ENCODE results near the gene ANKRD18A.
A peak's percentile ranks its signal among the peaks of the same experiment; 100 is the strongest.

The ANKRD18A gene

DNA sequence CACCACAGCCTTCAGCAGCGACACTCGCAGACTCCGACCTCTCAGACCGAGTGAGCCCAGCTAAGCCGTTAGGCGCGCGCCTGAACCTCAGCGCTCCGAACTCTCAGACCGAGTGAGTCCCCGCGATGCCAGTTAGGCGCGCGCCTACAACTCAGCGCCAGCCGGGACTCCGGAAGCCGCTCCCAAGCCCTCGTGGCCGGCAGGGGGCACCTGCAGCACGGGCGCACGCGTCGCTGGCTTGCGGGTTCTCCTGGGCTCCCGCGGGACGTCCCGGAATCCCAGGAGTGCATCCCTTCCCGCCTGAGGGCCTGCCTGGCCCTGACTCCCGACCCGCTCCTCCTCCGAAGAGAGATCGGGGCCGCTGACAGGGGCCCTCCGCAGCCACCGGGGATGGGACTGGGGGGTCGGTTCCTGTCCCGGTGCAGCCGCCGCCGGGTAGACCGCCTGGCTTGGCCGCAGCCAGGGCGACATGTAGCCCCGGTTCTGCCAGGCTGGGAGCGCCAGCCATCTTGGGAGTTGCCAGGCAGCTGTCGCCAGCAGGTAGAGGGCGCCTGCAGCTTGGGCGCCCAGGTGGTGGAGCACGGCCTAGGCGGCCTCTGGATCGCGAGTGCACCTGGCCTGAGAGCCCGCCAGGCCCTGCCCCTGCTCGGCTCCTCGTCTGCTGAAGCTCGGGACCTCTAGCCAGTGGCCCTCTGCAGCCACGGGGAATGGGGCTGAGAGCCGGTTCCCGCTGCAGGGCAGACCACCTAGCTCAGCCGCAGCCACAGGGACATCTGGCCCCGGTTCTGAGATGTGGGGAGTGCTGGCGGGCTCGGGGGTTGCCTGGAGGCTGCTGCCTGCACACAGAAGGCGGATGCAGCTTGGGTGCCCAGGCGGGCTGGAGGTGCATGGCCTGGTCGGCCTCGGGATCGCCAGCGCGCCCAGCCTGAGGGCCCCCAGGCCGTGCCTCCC lies at the start of gene ANKRD18A:
TSS of gene ANKRD18A (minus strand) at position 114 of the 951 bp plus-strand sequence. CDS start 311 bp downstream, outside the sequence.
- DNase-seq: peak; percentile 74 to 83 (median 75)

DNA sequence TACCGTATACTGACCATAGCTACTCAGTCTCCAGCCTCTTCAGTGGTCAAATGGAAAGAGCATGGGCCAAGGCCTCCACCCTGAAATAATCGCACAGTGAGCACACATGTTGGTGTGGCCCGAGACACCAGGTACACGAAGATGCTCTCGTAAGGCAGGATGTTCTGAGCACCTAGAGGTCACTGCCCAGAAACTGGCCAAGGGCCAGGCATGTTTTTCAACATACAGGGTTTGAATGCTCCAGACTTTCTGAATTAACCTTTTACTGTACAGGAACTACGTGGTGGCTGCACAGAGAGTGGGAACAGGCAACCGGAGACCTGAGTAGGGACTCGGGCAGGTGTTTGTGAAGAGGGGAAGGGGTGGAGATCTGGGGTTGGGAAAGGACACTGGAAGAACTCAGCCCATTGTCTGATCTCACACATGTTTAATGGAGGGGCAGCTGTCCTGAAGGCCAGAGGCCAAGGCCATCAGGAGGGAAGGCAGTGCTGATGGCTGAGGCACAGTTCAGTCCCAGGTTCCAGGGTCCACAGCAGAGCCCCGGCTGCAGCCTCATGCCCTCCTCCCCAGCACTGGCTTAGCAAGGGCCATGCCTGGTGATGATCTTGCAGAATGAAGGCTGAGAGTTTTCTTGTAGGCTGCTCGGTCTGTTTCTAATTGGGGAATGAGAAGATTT lies 48.5 kb upstream of the ANKRD18A start:
- DNase-seq: no peak

DNA sequence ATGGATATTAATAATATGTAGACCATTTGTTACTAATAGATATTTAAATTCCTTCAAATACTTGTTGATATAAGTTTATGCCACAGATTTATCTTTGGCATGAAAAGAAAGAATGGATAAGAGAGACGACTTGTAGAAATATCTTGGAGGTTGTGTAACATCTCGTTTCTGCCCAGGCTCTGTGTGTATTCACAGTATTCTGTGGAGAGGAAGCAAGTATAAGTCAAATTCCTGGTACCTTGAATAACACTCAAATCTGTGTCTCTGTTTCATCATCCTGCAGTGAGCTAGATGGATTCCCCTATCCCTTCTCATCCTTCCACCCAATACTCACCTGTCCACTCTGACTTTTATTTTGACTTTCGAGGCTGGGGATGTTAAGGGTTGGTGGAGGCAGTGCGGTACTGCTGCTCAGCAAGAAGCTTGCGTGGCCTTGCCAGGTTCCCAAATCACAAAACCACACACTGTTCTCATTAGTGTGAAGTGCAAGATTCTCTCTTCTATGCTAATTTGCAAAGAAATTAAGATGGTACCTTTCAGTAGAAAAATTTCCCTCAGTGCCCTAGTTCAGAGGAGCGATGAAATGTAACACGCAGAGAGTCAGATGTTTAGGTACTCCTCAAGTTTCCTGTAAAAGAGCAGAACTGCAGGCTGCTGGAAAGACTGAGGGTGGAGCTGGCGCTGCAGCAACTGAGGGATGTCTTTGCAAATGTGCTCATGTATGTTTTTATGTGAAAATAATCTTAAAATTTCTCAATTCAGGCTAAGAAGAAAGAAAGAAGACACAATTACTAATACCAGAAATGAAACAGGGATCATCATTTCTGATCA lies 42.6 kb upstream of the ANKRD18A start:
- no peak for DNase-seq

DNA sequence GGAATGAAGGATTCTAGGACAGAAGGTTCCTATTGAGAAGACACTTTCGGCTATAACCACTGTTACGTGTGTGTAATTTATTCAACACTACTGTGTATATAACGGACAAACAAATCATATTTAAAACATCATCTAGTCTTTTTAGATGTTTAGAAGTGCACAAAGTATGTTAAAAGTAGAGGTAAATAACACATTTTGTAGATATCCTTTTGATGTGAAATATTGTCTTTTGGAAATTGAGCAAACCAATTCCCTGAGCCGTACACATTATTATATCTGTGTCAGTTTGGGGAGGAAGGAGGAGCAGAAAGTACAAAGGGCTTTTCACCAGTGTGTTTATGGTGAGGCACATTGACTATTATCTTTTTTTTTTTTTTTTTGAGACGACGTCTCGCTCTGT lies 39.1 kb upstream of the ANKRD18A start:
- DNase-seq: no peak

DNA sequence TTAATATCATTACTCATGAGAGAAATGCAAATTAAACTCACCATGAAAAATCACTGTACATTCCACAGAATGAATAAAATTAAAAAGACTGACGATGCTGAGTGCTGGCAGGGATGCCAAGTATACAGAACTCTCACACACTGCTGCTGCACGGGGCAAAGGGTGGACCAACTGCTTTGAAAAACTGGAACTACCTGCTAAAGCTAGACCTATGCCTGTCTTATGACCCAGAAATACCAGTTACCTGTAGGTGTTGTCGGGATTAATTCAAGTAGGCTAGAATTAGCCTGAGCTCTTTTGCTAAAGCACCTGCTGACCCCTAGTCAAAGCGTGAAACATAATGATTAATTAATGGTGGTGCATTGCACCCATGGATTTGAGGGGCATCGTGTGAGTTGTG lies 36.5 kb upstream of the ANKRD18A start:
- no peak for DNase-seq

DNA sequence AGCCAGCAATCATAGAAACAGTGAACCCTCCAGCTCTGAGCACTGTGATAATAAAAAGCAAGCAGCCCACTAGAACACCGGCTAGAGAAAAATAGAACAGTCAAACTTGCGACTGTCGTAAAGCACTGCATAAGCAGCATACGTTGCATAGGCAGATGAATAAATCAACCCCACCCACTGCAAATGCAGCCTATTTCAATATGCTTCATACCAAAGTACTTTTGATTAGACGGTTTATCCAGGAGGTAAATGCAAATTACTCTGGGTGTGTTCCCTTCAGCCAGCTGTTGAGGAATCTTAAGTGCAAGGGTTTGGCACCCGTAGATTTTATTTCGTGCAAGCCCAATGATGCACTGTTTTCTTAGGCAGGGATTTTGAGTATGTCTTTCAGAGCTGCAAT lies 32.1 kb upstream of the ANKRD18A start:
- no peak for DNase-seq

DNA sequence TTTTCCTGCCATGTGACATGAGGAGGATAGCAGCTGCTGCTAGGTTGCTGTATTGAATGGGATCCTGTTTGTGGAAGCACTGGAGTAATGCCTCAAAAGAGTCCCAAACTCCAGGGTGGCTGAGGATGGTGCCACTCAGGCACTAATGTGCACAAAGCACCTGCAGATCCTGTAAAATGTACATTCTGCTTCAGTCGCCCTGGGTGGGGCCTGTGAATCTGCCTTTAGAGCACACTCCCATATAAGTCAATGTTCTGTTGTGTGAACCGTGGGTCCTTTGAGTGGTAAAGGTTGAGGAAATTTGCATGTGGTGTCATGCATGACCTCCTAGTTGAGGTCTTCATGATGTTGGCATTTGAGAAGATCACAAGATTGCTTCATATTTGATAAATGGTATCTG lies 31.6 kb upstream of the ANKRD18A start:
- DNase-seq: no peak

DNA sequence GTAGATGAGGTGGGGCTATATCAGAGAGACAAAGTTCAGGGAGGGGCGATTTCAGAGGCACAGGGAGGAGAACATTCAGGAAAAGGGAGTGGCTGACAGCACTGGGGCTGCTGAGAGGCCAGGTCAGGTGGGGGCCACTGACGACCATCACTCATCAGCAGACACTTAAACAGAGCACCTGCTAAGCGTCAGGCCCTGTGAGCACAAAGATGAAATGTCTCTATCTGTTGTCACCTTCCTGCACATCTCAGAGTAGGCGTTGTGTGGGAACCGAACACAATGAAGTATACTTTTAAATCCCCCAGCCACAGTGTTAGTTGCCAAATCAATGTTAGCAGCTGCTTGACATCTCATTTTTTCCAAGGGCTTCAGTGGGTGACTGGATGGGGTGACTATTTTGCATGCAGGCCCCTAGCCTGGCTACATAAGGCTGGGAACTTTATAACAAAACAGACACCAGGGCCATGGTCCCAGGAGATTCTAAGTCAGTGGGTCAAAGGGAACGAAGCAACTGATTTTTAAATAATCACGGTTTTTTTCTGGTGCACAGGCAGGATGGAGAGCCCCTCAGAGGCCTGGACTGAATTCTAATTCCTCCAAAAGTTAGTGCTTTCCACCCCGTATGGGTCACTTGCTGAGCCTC lies 31.1 kb upstream of the ANKRD18A start:
- DNase-seq: no peak

DNA sequence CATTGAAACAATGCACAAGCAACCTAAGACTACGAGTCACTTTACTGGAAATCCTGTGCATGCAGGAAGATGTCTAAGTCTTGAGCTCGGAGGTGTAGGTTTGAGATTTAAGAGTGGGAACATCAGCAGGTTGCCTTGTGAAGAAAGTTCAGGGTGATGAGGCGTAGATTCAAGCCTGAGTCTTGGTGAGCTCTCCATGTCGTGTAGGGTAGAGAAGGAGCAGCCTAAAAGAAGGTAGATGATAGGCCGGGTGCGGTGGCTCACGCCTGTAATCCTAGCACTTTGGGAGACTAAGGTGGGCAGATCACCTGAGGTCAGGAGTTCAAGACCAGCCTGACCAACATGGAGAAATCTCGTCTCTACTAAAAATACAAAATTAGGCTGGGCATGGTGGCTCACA lies 30.2 kb upstream of the ANKRD18A start:
- DNase-seq: no peak

DNA sequence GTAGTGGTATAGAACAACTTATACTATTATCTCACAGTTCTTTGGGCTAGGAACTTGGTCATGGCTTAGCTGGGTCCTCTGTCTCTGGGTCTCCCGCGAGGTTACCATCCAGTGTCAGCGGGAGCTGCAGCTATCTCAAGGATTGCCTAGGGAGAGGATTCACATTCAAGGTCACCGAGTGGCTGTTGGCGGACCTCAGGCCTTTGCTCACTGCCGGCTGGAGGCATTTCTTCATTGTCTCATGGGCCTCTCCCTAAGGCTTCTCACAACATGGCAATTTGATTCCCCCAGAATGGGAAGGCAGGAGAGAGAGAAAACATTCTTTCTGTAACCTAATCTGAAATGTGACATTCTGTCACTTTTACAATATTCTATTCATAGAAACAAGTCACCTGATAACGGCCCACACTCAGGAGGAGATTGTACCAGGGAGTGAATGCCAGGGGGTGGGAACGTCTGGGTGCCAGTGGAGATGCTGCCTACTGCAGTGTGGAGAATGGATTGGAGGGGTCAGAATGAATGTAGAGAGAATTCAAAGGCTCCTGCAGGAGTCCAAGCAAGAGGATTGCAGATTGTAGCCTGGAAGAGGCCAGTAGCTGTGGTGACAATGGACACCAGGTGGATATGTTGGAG lies 29.5 kb upstream of the ANKRD18A start:
- DNase-seq: no peak

DNA sequence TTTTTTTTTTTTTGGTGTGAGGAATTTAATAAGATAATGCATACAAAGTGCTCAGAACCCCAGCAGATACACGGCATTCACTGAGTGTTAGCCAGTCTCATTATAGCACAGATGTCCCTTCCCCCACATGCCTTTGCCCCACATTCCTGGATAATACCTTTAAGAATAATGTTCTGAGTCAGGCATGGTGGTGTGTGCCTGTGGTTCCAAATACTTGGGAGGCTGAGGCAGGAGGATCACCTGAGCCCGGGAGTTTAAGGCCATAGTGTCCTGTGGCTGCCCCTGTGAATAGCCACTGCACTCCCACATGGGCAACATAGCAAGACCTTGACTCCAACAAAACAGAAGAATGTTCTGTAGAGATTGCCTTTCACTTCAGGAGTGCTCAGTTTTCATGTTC lies 24.2 kb upstream of the ANKRD18A start:
- DNase-seq: no peak

DNA sequence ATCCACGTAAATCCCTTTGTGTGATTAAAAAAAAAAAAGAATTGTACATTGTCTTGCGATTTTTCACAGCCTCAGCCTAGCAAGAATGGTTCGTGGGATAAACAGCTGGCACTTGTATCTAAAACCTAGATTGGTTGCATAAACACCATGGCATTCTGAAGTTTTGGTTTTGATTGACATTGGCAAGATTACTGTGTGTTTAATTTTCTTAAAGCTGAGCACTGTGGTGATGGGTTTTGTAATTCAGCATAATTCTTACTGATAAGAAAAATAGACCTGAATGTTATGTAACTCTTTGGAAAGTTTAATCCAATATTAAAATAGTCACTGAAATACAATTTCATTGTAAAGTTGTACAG lies 23.4 kb upstream of the ANKRD18A start:
- DNase-seq: no peak

DNA sequence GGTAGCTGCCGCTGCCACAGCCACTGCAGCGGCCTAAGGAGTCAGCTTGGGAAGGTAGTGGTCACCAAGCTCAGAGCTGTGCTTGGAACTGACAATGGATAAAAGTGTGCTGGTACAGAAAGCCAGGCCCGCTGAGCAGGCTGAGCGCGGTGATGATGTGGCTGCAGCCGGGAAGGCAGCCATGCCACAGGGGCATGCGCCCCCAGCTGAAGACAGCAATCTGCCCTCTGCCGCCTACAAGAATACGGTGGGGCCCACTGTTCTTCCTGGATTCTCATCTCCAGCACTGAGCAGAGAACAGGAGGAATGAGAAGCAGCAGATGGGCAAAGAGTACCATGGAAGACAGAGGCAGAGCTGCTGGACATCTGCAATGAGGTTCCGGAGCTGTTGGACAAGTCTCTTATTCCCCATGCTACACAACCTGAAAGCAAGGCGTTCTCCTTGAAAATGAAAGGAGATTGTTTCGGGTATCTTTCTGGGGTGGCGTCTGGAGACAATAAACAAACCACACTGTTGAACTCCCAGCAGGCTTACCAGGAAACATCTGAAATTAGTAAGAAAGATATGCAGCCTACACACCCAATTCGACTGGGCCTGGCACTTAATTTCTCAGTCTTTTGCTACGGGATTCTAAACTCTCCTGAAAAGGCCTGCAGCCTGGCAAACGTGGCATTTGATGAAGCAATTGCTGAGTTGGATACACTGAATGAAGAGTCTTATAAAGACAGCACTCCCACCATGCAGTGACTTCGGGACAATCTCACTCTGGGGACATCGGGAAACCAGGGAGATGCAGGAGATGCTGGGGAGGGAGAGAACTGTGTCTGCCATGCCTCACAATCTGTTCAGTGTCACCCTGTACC lies 22.8 kb upstream of the ANKRD18A start:
- no peak for DNase-seq

DNA sequence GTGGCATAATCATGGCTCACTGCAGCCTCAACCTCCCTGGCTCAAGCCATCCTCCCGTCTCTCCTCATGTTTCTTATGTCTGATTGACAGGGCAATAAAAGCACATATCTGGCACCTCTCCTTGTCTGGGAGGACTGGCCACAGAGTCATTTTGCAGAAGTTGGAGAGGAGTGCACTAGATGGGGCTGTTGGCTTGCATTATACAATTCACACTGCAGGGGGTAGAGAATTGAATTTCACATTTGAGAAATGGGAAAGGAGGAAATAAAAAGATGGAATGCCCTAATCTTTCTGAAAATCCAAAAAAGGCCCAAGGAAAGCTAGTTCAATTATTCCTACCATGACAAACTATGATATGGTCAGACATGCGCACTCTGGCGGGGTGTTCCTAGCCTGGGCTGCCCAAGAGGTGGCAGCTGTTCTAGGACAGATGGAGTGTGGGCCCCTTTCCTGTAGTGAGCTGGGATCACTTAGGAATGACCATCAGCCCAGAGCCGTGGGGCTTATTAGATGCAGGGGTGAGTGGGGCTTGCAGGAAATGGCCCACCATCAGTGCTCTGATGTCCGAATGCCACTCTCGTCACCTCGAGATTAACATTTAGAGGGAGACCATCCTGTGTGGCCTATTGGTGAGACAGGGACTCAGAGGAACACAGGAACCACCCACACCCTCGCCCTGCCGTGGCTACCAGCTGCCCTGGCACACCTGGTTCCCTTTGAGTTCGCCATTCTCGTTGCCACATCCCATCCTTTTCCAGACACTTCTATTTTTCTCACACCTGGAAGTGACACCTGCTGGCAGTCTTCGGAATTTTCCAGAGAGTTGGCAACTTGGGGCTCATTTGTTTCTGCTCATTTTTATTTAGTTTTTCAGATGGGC lies 21.8 kb upstream of the ANKRD18A start:
- peak in 2 of 3 donors; percentile 31 to 40 for DNase-seq

DNA sequence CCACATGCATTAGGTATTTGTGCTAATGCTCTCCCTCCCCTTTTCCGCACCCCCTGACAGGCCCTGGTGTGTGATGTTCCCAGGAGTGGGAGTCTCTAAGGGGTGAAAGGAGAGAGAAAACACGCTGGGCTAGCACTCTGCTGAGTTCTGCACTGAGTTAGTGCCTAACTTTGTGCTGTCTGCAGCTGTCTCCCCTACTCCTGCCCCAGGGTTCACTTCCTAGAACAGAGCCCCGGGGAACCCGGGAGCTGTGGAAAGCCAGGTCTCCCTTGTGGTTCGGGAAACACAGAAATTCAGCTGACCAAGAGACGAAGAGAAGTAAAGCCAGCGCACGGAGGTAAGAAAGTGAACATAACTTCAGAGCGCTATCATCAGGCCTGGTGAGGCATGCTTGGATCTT lies 20.7 kb upstream of the ANKRD18A start:
- no peak for DNase-seq

DNA sequence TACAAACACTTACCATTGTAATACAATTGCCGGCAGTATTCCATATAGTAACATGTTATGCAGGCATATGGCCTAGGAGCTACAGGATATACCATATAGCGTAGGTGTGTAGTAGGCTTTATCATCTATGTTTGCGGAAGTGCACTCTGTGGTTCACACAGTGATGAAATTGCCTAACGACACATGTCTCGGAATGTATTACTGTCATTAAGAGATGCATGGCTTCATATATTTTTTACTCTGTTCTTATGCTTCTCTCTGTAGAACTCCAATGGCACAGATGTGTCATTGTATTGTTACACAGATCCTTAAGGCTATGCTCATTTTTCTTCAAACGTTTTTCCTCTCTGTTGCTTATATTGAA lies 19.2 kb upstream of the ANKRD18A start:
- DNase-seq: no peak

DNA sequence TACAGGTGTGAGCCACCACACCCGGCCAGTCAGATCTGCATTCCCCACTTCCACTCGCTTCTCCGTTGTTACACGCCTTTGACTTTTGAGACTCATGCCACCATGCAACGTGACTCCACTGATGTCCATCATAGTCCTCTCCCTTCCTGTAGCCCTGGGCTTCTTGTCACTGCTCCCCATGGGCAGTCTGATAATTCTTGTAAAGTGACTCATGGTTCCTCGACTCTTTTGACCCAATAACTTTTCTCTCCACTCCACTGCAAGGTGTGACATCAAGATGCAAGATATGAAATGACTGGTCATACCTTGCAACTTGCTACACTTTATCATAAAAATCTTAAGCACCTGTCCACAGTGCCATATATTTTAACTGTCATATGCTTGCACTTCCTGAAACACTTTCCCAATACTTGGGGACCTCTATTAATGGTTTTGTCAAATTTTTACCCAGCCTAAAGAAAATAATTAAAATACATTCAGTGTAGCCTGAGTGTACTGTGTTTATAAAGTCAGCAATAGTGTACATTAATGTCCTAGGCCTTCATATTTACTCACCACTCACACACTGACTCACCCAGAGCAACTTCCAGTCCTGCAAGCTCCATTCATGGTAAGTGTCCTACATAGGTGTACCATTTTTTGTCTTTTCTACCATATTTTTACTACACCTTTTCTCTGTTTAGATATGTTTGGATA lies 18.6 kb upstream of the ANKRD18A start:
- DNase-seq: no peak

DNA sequence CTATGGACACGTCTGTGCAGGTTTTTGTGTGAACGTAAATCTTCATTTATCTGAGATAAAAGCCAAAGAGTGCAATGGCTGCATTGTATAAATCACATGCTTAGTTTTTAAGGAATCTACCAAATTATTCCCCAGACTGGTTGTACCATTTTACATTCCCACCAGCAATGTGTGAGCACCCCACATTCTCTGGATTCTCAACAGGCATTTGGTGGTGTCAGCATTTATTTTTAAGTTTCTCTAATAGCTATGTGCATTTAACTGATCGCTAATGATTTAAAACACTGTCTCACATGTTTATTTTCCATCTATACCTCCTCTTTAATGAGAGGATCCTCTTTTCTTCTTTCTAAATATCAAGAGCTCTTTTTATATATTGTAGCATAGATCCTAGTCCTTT lies 13.9 kb upstream of the ANKRD18A start:
- DNase-seq: no peak

DNA sequence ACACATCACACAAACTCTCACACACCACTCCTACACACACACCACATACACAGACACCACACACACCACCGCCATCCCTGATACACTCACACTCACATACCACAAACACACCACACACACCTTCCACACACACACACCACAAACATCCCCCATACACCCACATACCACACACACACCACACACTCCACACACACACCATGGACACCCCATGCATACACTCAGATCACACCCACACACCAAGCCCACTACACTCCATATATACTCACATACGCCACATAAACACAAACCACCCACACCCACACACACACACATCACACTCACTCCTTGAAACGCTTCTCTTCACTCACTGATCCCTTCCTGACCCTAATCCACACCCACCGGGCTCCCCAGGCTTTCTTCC lies 9.1 kb upstream of the ANKRD18A start:
- no peak for DNase-seq

DNA sequence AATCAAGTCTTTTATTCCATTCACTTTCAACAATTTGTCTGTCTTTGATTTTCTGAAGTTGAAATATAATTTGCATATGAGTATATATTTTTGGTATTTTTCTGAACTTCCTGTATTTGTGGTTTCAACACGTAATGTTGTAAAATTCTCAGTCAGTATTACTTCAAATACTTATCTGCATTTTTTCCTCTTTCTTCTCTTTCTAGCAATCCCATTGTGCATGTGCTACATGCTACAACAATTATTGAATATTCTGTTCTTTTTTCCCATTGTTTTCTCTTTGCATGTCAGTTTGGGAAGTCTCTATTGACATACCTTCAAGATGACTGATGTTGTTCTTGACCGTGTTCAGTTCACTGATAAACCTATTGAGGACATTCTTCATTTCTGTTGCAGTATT lies 5.6 kb upstream of the ANKRD18A start:
- peak in 1 of 3 donors; percentile 17 for DNase-seq

All from suppressor macrophage treated with lipopolysaccharide for 1 hour (primary cell).